Esophagus muscularis mucosa (tissue), 4 donors: ENCODE data around the gene ATP7A. TPM values are rescaled to one million over a fixed set of nuclear protein-coding genes. Genes with fewer than 3 reads are reported as not detected.

Source experiments
- DNase-seq: peaks from one replicate; pipeline ENCODE4 v3.0.0-alpha.2; 2017; ENCODE audit errors: extremely low spot score
- H3K27ac ChIP-seq, 4 donors: fragments of 200-600 bp; sonication (generic); replicated peaks in 1 of 4; 1 replicate in 3 of 4; 2 replicates in 1 of 4; pipeline ENCODE4 v1.5.1; 2016 to 2019; ENCODE audit warnings: mild to moderate bottlenecking in 1 of 4
- H3K27me3 ChIP-seq, 4 donors: fragments of 200-600 bp; sonication (generic); one replicate each; pipeline versions ENCODE4 v1.5.1 to v1.6.0; 2016 to 2019
- H3K36me3 ChIP-seq, 4 donors: fragments of 200-600 bp; sonication (generic); one replicate each; pipeline ENCODE4 v1.5.1; 2016 to 2019
- H3K4me1 ChIP-seq, 4 donors: fragments of 200-600 bp; sonication (generic); one replicate each; pipeline ENCODE4 v1.5.1; 2016 to 2019
- H3K4me3 ChIP-seq, 4 donors: fragments of 200-600 bp; sonication (generic); 1 replicate in 2 of 4; 2 replicates in 2 of 4; pipeline ENCODE4 v1.5.1; 2016 to 2019; ENCODE audit warnings: mild to moderate bottlenecking in 4 of 4, moderate library complexity in 1 of 4
- H3K9me3 ChIP-seq, 4 donors: fragments of 200-600 bp; sonication (generic); 1 replicate in 3 of 4; 2 replicates in 1 of 4; pipeline ENCODE4 v1.5.1; 2016 to 2019
- EP300 ChIP-seq: sonication (generic); formaldehyde crosslinking; IDR thresholded peaks from one replicate; pipeline ENCODE4 v1.6.1; 2017; ENCODE audit warnings: antibody characterized with exemption
- POLR2A ChIP-seq: fragments of 450-650 bp; IDR thresholded peaks from one replicate; pipeline ENCODE4 v1.6.1; 2017; ENCODE audit warnings: antibody characterized with exemption, moderate library complexity, mild to moderate bottlenecking, low read depth
- POLR2AphosphoS5 ChIP-seq, 2 donors: sonication (generic); formaldehyde crosslinking; IDR thresholded peaks; one replicate each; pipeline ENCODE4 v1.6.1; 2017; ENCODE audit warnings: antibody characterized with exemption in 2 of 2
- WGBS: methylation state at CpG from one replicate; pipeline ENCODE4 v1.1.5; 2018; 5-methylcytosine and 5-hydroxymethylcytosine counted together
- intact Hi-C: fragments of 100-400 bp; cut with DNase I; formaldehyde crosslinking; loops from one replicate; pipeline ENCODE4 v1.15.1; 2023
- total RNA-seq, 4 donors: library from RNA; depleted of rRNA; stranded (reverse); fragments of >200 nt; gene quantifications; one replicate each; pipeline versions ENCODE4 v1.1.0 to v1.2.1, GENCODE V29; 2016
- TF ChIP-seq, protein P1 (sequence below), 3 experiments: fragments of 200-600 bp in 2 of 3; fragments of 450-650 bp in 1 of 3; sonication (generic) in 2 of 3; IDR thresholded peaks; one replicate each; pipeline ENCODE4 v1.5.1; 2017 to 2019; ENCODE audit warnings: antibody characterized with exemption in 3 of 3, mild to moderate bottlenecking in 2 of 3, moderate library complexity in 1 of 3

The ATP7A gene
- total RNA-seq, 4 donors from 2014 or later: 10.7 to 14.1 (median 12.8) TPM

DNA sequence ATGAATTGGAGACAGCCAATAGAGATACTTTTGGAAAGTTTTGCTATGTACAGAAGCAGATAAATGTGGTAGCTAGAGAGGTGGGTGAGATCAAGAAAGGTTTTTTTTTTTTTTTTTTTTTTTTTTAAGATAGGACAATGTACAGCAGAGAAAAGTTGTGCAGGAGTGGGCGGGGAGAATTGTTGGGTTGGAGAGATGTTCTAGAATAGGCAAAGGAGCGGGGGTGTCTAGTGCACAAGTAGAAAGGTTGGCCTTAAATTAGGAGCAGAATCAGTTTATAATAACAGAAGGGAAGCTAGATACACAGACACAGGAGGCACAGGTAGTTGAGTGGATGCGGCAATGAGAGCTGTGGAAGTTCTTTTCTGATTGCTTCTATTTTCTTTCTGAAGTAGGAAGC is 127.4 kb downstream of the ATP7A start:
- no peak overlapping the region for H3K27ac ChIP-seq

DNA sequence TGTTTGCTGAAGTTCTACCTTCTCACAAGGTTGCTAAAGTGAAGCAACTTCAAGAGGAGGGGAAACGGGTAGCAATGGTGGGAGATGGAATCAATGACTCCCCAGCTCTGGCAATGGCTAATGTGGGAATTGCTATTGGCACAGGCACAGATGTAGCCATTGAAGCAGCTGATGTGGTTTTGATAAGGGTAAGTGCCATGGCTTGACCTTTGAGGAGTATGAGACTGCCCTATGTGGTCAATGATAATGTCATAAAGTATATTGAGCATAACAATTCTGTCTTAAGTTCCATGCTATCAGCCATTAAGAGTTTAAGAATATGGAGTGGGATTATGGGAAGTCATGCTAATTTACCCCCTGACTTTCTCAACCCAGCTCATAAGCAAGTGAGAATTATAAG is 132.1 kb downstream of the ATP7A start:
- H3K27ac ChIP-seq: no peak overlapping the region
- 78% methylated on average over 1 of the region's 1 CpG for WGBS

More for the DNA sequence above, 127.4 kb downstream of the ATP7A start:
- H3K9me3 ChIP-seq: no peaks in the 10 kb centered on the region
- 87% methylated on average over 3 of the region's 3 CpGs for WGBS
- no peak overlapping the region for H3K4me3 ChIP-seq
- H3K4me1 ChIP-seq: no peaks in the 10 kb centered on the region
- no peaks in the 10 kb centered on the region for H3K27me3 ChIP-seq
- peaks cover 0 to 15% (median 4%) of the 10 kb centered on the region in 4 donors for H3K36me3 ChIP-seq
- DNase-seq: no peak
- TF ChIP-seq POLR2A (no peak), POLR2AphosphoS5 (IDR thresholded peaks at IDR 0.05) (no peak), EP300 (no peak)
- TF ChIP-seq, protein P1, sequence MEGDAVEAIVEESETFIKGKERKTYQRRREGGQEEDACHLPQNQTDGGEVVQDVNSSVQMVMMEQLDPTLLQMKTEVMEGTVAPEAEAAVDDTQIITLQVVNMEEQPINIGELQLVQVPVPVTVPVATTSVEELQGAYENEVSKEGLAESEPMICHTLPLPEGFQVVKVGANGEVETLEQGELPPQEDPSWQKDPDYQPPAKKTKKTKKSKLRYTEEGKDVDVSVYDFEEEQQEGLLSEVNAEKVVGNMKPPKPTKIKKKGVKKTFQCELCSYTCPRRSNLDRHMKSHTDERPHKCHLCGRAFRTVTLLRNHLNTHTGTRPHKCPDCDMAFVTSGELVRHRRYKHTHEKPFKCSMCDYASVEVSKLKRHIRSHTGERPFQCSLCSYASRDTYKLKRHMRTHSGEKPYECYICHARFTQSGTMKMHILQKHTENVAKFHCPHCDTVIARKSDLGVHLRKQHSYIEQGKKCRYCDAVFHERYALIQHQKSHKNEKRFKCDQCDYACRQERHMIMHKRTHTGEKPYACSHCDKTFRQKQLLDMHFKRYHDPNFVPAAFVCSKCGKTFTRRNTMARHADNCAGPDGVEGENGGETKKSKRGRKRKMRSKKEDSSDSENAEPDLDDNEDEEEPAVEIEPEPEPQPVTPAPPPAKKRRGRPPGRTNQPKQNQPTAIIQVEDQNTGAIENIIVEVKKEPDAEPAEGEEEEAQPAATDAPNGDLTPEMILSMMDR (IDR thresholded peaks at IDR 0.05): no peak
- intact Hi-C loops: no loop called here

DNA sequence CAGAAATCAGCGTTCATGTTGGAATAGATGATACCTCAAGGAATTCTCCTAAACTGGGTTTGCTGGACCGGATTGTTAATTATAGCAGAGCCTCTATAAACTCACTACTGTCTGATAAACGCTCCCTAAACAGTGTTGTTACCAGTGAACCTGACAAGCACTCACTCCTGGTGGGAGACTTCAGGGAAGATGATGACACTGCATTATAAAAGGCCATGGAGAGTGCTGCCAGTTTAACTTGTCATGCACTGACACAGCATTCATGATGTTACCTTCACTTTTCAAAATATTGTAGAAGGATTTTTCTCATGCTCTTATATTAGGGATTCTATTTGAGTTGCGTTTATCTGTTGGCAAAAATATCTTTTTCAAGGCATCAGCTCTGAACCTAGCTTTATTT is 135.9 kb downstream of the ATP7A start:
- TF ChIP-seq POLR2AphosphoS5 (IDR thresholded peaks at IDR 0.05): no peak
- TF ChIP-seq, protein P1 (IDR thresholded peaks at IDR 0.05): no peak
- no peak for TF ChIP-seq POLR2A
- no peak for TF ChIP-seq EP300
- peaks cover 0 to 9% (median 4%) of the 10 kb centered on the region in 4 donors for H3K36me3 ChIP-seq
- H3K9me3 ChIP-seq: no peaks in the 10 kb centered on the region
- H3K27me3 ChIP-seq: no peaks in the 10 kb centered on the region
- no peak overlapping the region for H3K27ac ChIP-seq
- intact Hi-C loops: no loop called here
- H3K4me3 ChIP-seq: no peak overlapping the region
- WGBS: 69% methylated on average over 4 of the region's 4 CpGs
- no peaks in the 10 kb centered on the region for H3K4me1 ChIP-seq
- DNase-seq: no peak

More for the DNA sequence above, 132.1 kb downstream of the ATP7A start:
- H3K4me3 ChIP-seq: no peak overlapping the region
- H3K36me3 ChIP-seq: peaks cover 0 to 15% (median 6%) of the 10 kb centered on the region in 4 donors
- intact Hi-C loops: no loop called here
- DNase-seq: no peak
- TF ChIP-seq POLR2AphosphoS5 (IDR thresholded peaks at IDR 0.05) (no peak), POLR2A (no peak), EP300 (no peak)
- TF ChIP-seq, protein P1 (IDR thresholded peaks at IDR 0.05): no peak
- no peaks in the 10 kb centered on the region for H3K27me3 ChIP-seq
- H3K4me1 ChIP-seq: no peaks in the 10 kb centered on the region
- H3K9me3 ChIP-seq: no peaks in the 10 kb centered on the region

DNA sequence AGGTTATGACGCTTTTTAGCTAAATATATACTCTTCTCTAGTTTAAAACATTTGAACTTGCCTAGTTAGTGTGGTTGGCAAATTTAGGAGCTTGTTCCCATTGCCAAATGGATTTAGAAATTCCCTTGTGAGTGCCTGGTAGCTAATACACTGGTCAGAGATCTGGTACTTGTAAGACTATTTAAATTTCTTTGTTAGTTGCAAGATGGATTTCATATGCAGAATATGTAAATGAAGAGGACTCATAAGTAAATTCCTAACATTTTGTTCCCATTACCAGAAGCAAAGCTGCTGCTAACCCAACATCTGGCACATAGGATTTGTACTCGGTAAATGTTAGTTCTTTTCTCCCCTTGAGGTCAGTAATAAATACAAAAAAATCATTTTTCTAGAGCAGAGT is 137.6 kb downstream of the ATP7A start:
- H3K9me3 ChIP-seq: no peaks in the 10 kb centered on the region
- H3K36me3 ChIP-seq: peaks cover 0 to 9% (median 2%) of the 10 kb centered on the region in 4 donors
- intact Hi-C loops: no loop called here
- H3K4me3 ChIP-seq: no peak overlapping the region
- WGBS: 57% methylated on average over 2 of the region's 2 CpGs
- no peak for TF ChIP-seq POLR2A
- TF ChIP-seq EP300: no peak
- no peak for TF ChIP-seq POLR2AphosphoS5 (IDR thresholded peaks at IDR 0.05)
- H3K27me3 ChIP-seq: no peaks in the 10 kb centered on the region
- H3K27ac ChIP-seq: no peak overlapping the region
- H3K4me1 ChIP-seq: no peaks in the 10 kb centered on the region
- DNase-seq: no peak

DNA sequence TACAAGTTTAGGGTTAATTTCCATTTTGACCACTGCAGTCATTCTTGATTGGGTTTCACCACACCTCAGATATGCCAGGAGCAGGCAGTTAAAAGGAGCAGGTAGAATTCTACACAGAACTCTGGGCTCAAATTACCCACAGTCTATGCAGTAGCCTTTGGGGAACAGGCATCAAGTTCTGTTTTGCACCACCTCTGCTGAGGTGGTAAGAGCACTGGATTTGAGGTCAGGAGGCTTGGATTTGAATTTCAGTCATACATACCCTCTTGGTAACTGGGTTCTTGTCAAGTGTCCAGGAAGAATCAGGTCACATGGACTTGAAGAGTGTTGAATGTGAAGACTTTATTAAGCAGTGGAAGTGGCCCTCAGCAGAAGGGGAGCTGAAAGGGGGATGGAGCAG is 153.2 kb downstream of the ATP7A start:
- no peaks in the 10 kb centered on the region for H3K27me3 ChIP-seq
- no peaks in the 10 kb centered on the region for H3K9me3 ChIP-seq
- intact Hi-C loops: no loop called here
- no peak for TF ChIP-seq EP300
- TF ChIP-seq, protein P1 (IDR thresholded peaks at IDR 0.05): no peak
- TF ChIP-seq POLR2A: no peak
- TF ChIP-seq POLR2AphosphoS5 (IDR thresholded peaks at IDR 0.05): no peak
- peaks cover 0 to 13% (median 8%) of the 10 kb centered on the region in 4 donors for H3K4me1 ChIP-seq
- H3K4me3 ChIP-seq: no peak overlapping the region
- no peaks in the 10 kb centered on the region for H3K36me3 ChIP-seq
- H3K27ac ChIP-seq: no peak overlapping the region
- no peak for DNase-seq
